ENCODE data around the gene IGF2BP3.
A peak's percentile ranks its signal among the peaks of the same experiment; 100 is the strongest.
"Not testable (repeated sequence)": the region's sequence is repeated elsewhere in the genome, so short reads cannot be mapped to it uniquely, and the experiment has no call there.

The IGF2BP3 gene

GRCh38 chr7:23419845-23420244 is 50.4 kb downstream of the IGF2BP3 start:
- DNase-seq: no peak

- DNase-seq: no peak
Measured at GRCh38 chr7:23419160-23419559, 51.1 kb downstream of the IGF2BP3 start.

- DNase-seq: no peak
Measured at GRCh38 chr7:23418046-23418445, 52.2 kb downstream of the IGF2BP3 start.

- no peak for DNase-seq
Measured at GRCh38 chr7:23415198-23415597, 55.1 kb downstream of the IGF2BP3 start.

- DNase-seq: no peak
Measured at GRCh38 chr7:23410446-23411183, 59.7 kb downstream of the IGF2BP3 start.

- DNase-seq: not testable (repeated sequence)
Measured at GRCh38 chr7:23406564-23406963, 63.7 kb downstream of the IGF2BP3 start.

- no peak for DNase-seq
Measured at GRCh38 chr7:23405240-23405618, 65.1 kb downstream of the IGF2BP3 start.

GRCh38 chr7:23404546-23405239 is 65.6 kb downstream of the IGF2BP3 start:
- DNase-seq: no peak

GRCh38 chr7:23403970-23404369 is 66.3 kb downstream of the IGF2BP3 start:
- no peak for DNase-seq

- DNase-seq: not testable (repeated sequence)
Measured at GRCh38 chr7:23398090-23398489, 72.2 kb downstream of the IGF2BP3 start.

- no peak for DNase-seq
Measured at GRCh38 chr7:23397241-23397640, 73.0 kb downstream of the IGF2BP3 start.

GRCh38 chr7:23396222-23397015 is 73.9 kb downstream of the IGF2BP3 start:
- DNase-seq: no peak

GRCh38 chr7:23394488-23395171 is 75.7 kb downstream of the IGF2BP3 start:
- DNase-seq: no peak

- DNase-seq: no peak
Measured at GRCh38 chr7:23393636-23394035, 76.7 kb downstream of the IGF2BP3 start.

- DNase-seq: no peak
Measured at GRCh38 chr7:23389701-23390100, 80.6 kb downstream of the IGF2BP3 start.

- no peak for DNase-seq
Measured at GRCh38 chr7:23387583-23387982, 82.7 kb downstream of the IGF2BP3 start.

GRCh38 chr7:23385140-23385539 is 85.2 kb downstream of the IGF2BP3 start:
- DNase-seq: no peak

GRCh38 chr7:23383225-23383624 is 87.1 kb downstream of the IGF2BP3 start:
- DNase-seq: no peak

- no peak for DNase-seq
Measured at GRCh38 chr7:23380961-23381360, 89.3 kb downstream of the IGF2BP3 start.

GRCh38 chr7:23380556-23380955 is 89.7 kb downstream of the IGF2BP3 start:
- DNase-seq: no peak

GRCh38 chr7:23378996-23379395 is 91.3 kb downstream of the IGF2BP3 start:
- DNase-seq: no peak

- DNase-seq: peak; percentile 13 to 69
Measured at GRCh38 chr7:23377134-23377533, 93.2 kb downstream of the IGF2BP3 start.
